Thyroid gland (tissue), 4 donors: ENCODE data around the gene LAMC3.

ENCODE experiments used
- POLR2A ChIP-seq, 2 donors: fragments of 450-650 bp; IDR thresholded peaks; one replicate each; pipeline ENCODE4 v1.6.1; 2017; ENCODE audit warnings: antibody characterized with exemption in 2 of 2, mild to moderate bottlenecking in 2 of 2, moderate library complexity in 1 of 2
- TF ChIP-seq, protein P1 (sequence below), 6 experiments: fragments of 200-600 bp in 3 of 6; fragments of 450-650 bp in 3 of 6; sonication (generic) in 3 of 6; IDR thresholded peaks; one replicate each; pipeline ENCODE4 v1.5.1; 2016 to 2019; ENCODE audit warnings: antibody characterized with exemption in 6 of 6, mild to moderate bottlenecking in 2 of 6, inconsistent platforms in 1 of 6, moderate library complexity in 1 of 6

DNA sequence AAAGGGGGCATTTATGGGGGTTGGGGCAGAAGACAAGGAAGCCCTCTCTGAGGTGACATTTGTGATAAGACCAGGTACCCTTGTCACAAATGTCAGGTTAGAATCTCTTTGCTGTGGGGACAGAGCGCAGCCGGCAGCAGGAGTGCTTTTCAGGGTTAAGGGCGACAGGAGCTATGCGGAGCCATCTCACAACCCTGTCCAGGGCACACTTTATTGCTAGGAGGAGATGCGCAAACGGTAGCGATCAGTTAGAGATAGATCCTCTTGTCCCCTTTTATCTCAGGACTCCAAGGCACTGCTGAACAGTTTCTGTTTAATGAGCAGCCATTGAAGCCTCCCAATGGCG, 438 bp upstream of the LAMC3 start:
- TF ChIP-seq, protein P1, sequence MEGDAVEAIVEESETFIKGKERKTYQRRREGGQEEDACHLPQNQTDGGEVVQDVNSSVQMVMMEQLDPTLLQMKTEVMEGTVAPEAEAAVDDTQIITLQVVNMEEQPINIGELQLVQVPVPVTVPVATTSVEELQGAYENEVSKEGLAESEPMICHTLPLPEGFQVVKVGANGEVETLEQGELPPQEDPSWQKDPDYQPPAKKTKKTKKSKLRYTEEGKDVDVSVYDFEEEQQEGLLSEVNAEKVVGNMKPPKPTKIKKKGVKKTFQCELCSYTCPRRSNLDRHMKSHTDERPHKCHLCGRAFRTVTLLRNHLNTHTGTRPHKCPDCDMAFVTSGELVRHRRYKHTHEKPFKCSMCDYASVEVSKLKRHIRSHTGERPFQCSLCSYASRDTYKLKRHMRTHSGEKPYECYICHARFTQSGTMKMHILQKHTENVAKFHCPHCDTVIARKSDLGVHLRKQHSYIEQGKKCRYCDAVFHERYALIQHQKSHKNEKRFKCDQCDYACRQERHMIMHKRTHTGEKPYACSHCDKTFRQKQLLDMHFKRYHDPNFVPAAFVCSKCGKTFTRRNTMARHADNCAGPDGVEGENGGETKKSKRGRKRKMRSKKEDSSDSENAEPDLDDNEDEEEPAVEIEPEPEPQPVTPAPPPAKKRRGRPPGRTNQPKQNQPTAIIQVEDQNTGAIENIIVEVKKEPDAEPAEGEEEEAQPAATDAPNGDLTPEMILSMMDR (IDR thresholded peaks at IDR 0.05), result no peak
- TF ChIP-seq POLR2A (IDR thresholded peaks at IDR 0.05), result no peak
